Endothelial cell of umbilical vein (primary cell): ENCODE results near the gene PLB1. TPM values are rescaled to one million over a fixed set of nuclear protein-coding genes. Genes with fewer than 3 reads are reported as not detected.

ENCODE experiments used
- BruUV-seq: library from RNA; stranded (reverse); fragments of 400-500 nt; replicated peaks from 2 replicates; lab custom pipeline; 2021; lab: Mats Ljungman, UMichigan
- CTCF ChIA-PET: fragments of 300-600, 350-600 bp; sonication (Branson Sonifier 250); formaldehyde crosslinking; loops from one replicate; lab custom pipeline; 2021; ENCODE audit warnings: antibody characterized with exemption, inconsistent platforms; lab: Charles Lee
- POLR2A ChIA-PET: fragments of 300-600, 350-600 bp; sonication (Branson Sonifier 250); formaldehyde crosslinking; loops from one replicate; lab custom pipeline; 2021; ENCODE audit warnings: antibody characterized with exemption, inconsistent platforms; lab: Charles Lee
- DNase-seq: peaks from one replicate; pipeline ENCODE4 v3.0.0-alpha.2; 2011; ENCODE audit warnings: low read depth, low spot score
- FAIRE-seq: peaks from 2 replicates; lab custom pipeline; 2011; peaks lifted over from hg19 to GRCh38; lab: Jason Lieb, UNC
- H2AFZ ChIP-seq: 2 replicates; pipeline ENCODE4 v1.6.0; 2012; ENCODE audit warnings: low read depth, low read length, control low read depth, inconsistent platforms
- H3K27ac ChIP-seq: 2 replicates; pipeline ENCODE4 v1.5.1; 2011; ENCODE audit warnings: low read depth, mild to moderate bottlenecking, control low read depth, low read length, moderate library complexity; ENCODE audit not compliant: insufficient read depth
- H3K27me3 ChIP-seq, 2 experiments: 2 replicates each; pipeline versions ENCODE4 v1.6.0 to v1.6.1; 2011; ENCODE audit warnings: low read length in 2 of 2, mixed read lengths in 1 of 2; ENCODE audit not compliant: control insufficient read depth in 2 of 2, insufficient read depth in 2 of 2
- H3K36me3 ChIP-seq, 2 experiments: 2 replicates in 1 of 2; 3 replicates in 1 of 2; pipeline ENCODE4 v1.5.1; 2011; ENCODE audit warnings: low read length in 2 of 2, mild to moderate bottlenecking in 1 of 2, moderate library complexity in 1 of 2; ENCODE audit not compliant: control insufficient read depth in 2 of 2, insufficient read depth in 2 of 2; ENCODE audit errors: extremely low read depth in 1 of 2
- H3K4me1 ChIP-seq: 3 replicates; pipeline ENCODE4 v1.5.1; 2011; ENCODE audit warnings: mild to moderate bottlenecking, low read length; ENCODE audit not compliant: control insufficient read depth, insufficient read depth; ENCODE audit errors: extremely low read depth
- H3K4me2 ChIP-seq: 2 replicates; pipeline ENCODE4 v1.6.1; 2011; ENCODE audit warnings: low read length, control low read depth, mixed read lengths; ENCODE audit not compliant: insufficient read depth
- H3K4me3 ChIP-seq, 3 experiments: fragments of 200-600 bp in 1 of 3; sonication (generic), shearing (Covaris generic) in 1 of 3; replicated peaks in 1 of 3; 2 replicates each; pipeline ENCODE4 v1.5.1; 2011 to 2016; ENCODE audit warnings: control low read depth in 3 of 3, low read length in 3 of 3, mild to moderate bottlenecking in 2 of 3, inconsistent platforms in 1 of 3, low read depth in 1 of 3, moderate library complexity in 1 of 3; ENCODE audit not compliant: insufficient read depth in 1 of 3
- H3K79me2 ChIP-seq: 2 replicates; pipeline ENCODE4 v1.6.0; 2012; ENCODE audit warnings: low read length, inconsistent platforms; ENCODE audit not compliant: control insufficient read depth, insufficient read depth
- H3K9ac ChIP-seq: replicated peaks from 2 replicates; pipeline ENCODE3; 2011; ENCODE audit warnings: low read length, control low read depth; ENCODE audit not compliant: insufficient read depth; ENCODE audit errors: extremely low read depth
- H3K9me1 ChIP-seq: replicated peaks from 3 replicates; pipeline ENCODE4 v1.6.0; 2011; ENCODE audit warnings: mild to moderate bottlenecking, low read length; ENCODE audit not compliant: control insufficient read depth, insufficient read depth; ENCODE audit errors: extremely low read depth
- H3K9me3 ChIP-seq: replicated peaks from 2 replicates; pipeline ENCODE4 v1.5.1; 2012; ENCODE audit warnings: low read length, inconsistent platforms; ENCODE audit not compliant: control insufficient read depth, insufficient read depth
- H4K20me1 ChIP-seq: replicated peaks from 2 replicates; pipeline ENCODE3; 2011; ENCODE audit warnings: mild to moderate bottlenecking, low read length; ENCODE audit not compliant: control insufficient read depth, insufficient read depth; ENCODE audit errors: extremely low read depth
- CTCF ChIP-seq, 2 donors: IDR thresholded peaks; 1 replicate in 1 of 2; 2 replicates in 1 of 2; pipeline ENCODE4 v1.5.1; 2011; ENCODE audit warnings: low read length in 2 of 2, mild to moderate bottlenecking in 2 of 2, moderate library complexity in 2 of 2, control low read depth in 1 of 2, inconsistent platforms in 1 of 2, low read depth in 1 of 2; ENCODE audit not compliant: insufficient read depth in 1 of 2; ENCODE audit errors: extremely low read depth in 1 of 2
- EZH2 ChIP-seq: IDR thresholded peaks from 2 replicates; pipeline ENCODE4 v1.6.1; 2012; ENCODE audit warnings: borderline replicate concordance, low read depth, mild to moderate bottlenecking, moderate library complexity, low read length, inconsistent platforms; ENCODE audit not compliant: severe bottlenecking
- FOS ChIP-seq: IDR thresholded peaks from 2 replicates; pipeline ENCODE4 v1.6.1; 2011; ENCODE audit warnings: mild to moderate bottlenecking, low read length, moderate library complexity, borderline replicate concordance; ENCODE audit not compliant: insufficient read depth
- GATA2 ChIP-seq: IDR thresholded peaks from 2 replicates; pipeline ENCODE4 v1.7.0; 2011; ENCODE audit warnings: low read depth, mild to moderate bottlenecking, moderate library complexity, mixed read lengths, low read length; ENCODE audit not compliant: insufficient read length, insufficient read depth
- JUN ChIP-seq: IDR thresholded peaks from 2 replicates; pipeline ENCODE4 v1.6.1; 2011; ENCODE audit warnings: borderline replicate concordance, low read depth; ENCODE audit not compliant: insufficient read length, insufficient read depth
- MAX ChIP-seq: IDR thresholded peaks from 2 replicates; pipeline ENCODE4 v1.6.1; 2011; ENCODE audit not compliant: insufficient read depth, insufficient read length
- MYC ChIP-seq: IDR thresholded peaks from one replicate; pipeline ENCODE4 v1.6.1; 2011; ENCODE audit warnings: mild to moderate bottlenecking, low read depth, low read length
- POLR2A ChIP-seq: IDR thresholded peaks from 2 replicates; pipeline ENCODE4 v1.6.1; 2012; ENCODE audit warnings: low read depth, mild to moderate bottlenecking, control low read depth, low read length
- POLR2AphosphoS5 ChIP-seq: IDR thresholded peaks from 2 replicates; pipeline ENCODE4 v1.6.1; 2012; ENCODE audit warnings: low read depth, mild to moderate bottlenecking, control low read depth, low read length, moderate library complexity; ENCODE audit not compliant: insufficient read depth
- dilution Hi-C: fragments of 300-500 bp; cut with MboI; formaldehyde crosslinking; loops from one replicate; pipeline ENCODE4 v1.15.0; 2019; ENCODE audit warnings: low sequenced_read_pairs; ENCODE audit not compliant: extremely low pct_ligation_motif_present
- intact Hi-C: fragments of 100-400 bp; cut with micrococcal nuclease; formaldehyde crosslinking; loops from one replicate; pipeline ENCODE4 v1.10.0; 2022
- polyA plus RNA-seq, 4 experiments: library from polyadenylated mRNA; depleted of rRNA in 3 of 4; stranded (reverse) in 3 of 4; unstranded in 1 of 4; fragments of >200 nt; gene quantifications; 2 replicates each; pipeline versions ENCODE4 v1.2.1 to v1.2.3, GENCODE V29; 2011 to 2012; ENCODE audit warnings: missing spikeins in 1 of 4
- total RNA-seq: library from RNA; stranded (reverse); gene quantifications from 2 replicates; pipeline ENCODE4 v1.2.3, GENCODE V29; 2021

Gene PLB1
- total and polyA plus RNA-seq, 2 donors (not counting 3 experiments of a cell fraction or from before 2014, with no cell fraction given): 0.75 to 0.80 TPM

GRCh38 chr2:28683100-28683706 lies 187.3 kb downstream of the PLB1 start:
- Histone ChIP-seq H3K4me2 (no peak overlapping the region), H3K4me3 (no peak overlapping the region), H3K27me3 (no peaks in the 10 kb centered on the region), H3K9ac (no peak overlapping the region), H3K36me3 (no peaks in the 10 kb centered on the region), H3K4me1 (peaks cover 12% of the 10 kb centered on the region), H3K27ac (no peak overlapping the region), H3K9me1 (no peaks in the 10 kb centered on the region), H3K9me3 (no peaks in the 10 kb centered on the region), H2AFZ (no peak overlapping the region), H4K20me1 (no peaks in the 10 kb centered on the region), H3K79me2 (no peaks in the 10 kb centered on the region)
- dilution Hi-C loops: no loop called here
- TF ChIP-seq EZH2: no peak
- ChIA-PET CTCF (interaction anchor here (0.7 to 1.2 kb wide), 3 partner anchors 8 to 89 kb away, joined by 3 to 4 read pairs (median 3); no protein-coding TSS in a partner anchor), POLR2A (no interaction called here)
- BruUV-seq: no TSS peak
- FAIRE-seq: no peak
- intact Hi-C loops: no loop called here
- peak; percentile 18 for DNase-seq

- dilution Hi-C loops: no loop called here
- no peak for FAIRE-seq
- H3K36me3 ChIP-seq: no peaks in the 10 kb centered on the region
- no peak for TF ChIP-seq JUN
- no peak for TF ChIP-seq POLR2A
- TF ChIP-seq POLR2AphosphoS5: no peak
- TF ChIP-seq MAX: no peak
- TF ChIP-seq FOS: no peak
- TF ChIP-seq CTCF (IDR thresholded peaks at IDR 0.05; ENCODE audit: extremely low read depth in 1 of 2, insufficient read depth in 1 of 2, low read depth in 1 of 2, low read length in 2 of 2): no peak
- TF ChIP-seq EZH2: no peak
- TF ChIP-seq MYC: no peak
- no peak for TF ChIP-seq GATA2
- H2AFZ ChIP-seq: no peak overlapping the region
- H3K4me2 ChIP-seq: no peak overlapping the region
- H3K9ac ChIP-seq: no peak overlapping the region
- no peaks in the 10 kb centered on the region for H3K9me3 ChIP-seq
- no peak overlapping the region for H3K4me3 ChIP-seq
- H3K27me3 ChIP-seq: no peaks in the 10 kb centered on the region
- no peak for DNase-seq
- no peak overlapping the region for H3K27ac ChIP-seq
- peaks cover 12% of the 10 kb centered on the region for H3K4me1 ChIP-seq
- intact Hi-C loops: no loop called here
- POLR2A ChIA-PET: no interaction called here
- no TSS peak for BruUV-seq
- no peaks in the 10 kb centered on the region for H4K20me1 ChIP-seq
- CTCF ChIA-PET: no interaction called here
- H3K9me1 ChIP-seq: no peaks in the 10 kb centered on the region
- H3K79me2 ChIP-seq: no peaks in the 10 kb centered on the region
Observed at GRCh38 chr2:28684142-28684858, 188.4 kb downstream of the PLB1 start.
